PC-3 (cell line): ENCODE data around the gene SEC61B. TPM values are rescaled to one million over a fixed set of nuclear protein-coding genes. Genes with fewer than 3 reads are reported as not detected.

Source experiments
- ATAC-seq: fragments of 200-7000 bp; cut with Tn5 transposase; 2 replicates; pipeline ENCODE4 v1.9.1; 2020; ENCODE audit warnings: mild to moderate bottlenecking, moderate library complexity
- BruUV-seq: library from RNA; stranded (reverse); fragments of 400-500 nt; replicated peaks from 2 replicates; lab custom pipeline; 2021; lab: Mats Ljungman, UMichigan
- CTCF ChIA-PET: fragments of 300-600 bp; sonication (Branson Sonifier 250); formaldehyde crosslinking; loops from one replicate; lab custom pipeline; 2022; ENCODE audit warnings: antibody characterized with exemption; lab: Charles Lee
- POLR2A ChIA-PET: fragments of 300-600 bp; sonication (Branson Sonifier 250); formaldehyde crosslinking; loops from one replicate; lab custom pipeline; 2022; ENCODE audit warnings: antibody characterized with exemption; ENCODE audit not compliant: unreplicated experiment; lab: Charles Lee
- DNase-seq: peaks from one replicate; pipeline ENCODE4 v3.0.0-alpha.2; 2015
- H2AFZ ChIP-seq: fragments of 300-600 bp; sonication (generic); 2 replicates; pipeline ENCODE4 v1.6.0; 2016; ENCODE audit warnings: antibody characterized with exemption, low read length
- H3F3A ChIP-seq: fragments of 300-600 bp; sonication (generic); one replicate; pipeline ENCODE4 v1.6.0; 2017; ENCODE audit warnings: antibody characterized with exemption, low read length, control low read depth, mild to moderate bottlenecking; ENCODE audit not compliant: unreplicated experiment
- H3K27ac ChIP-seq: fragments of 300-600 bp; sonication (generic); 2 replicates; pipeline ENCODE4 v1.5.1; 2016; ENCODE audit warnings: mild to moderate bottlenecking, low read length
- H3K27me3 ChIP-seq: fragments of 300-600 bp; sonication (generic); 2 replicates; pipeline ENCODE4 v1.6.1; 2016; ENCODE audit warnings: low read length, mixed read lengths
- H3K36me3 ChIP-seq: fragments of 300-600 bp; sonication (generic); 2 replicates; pipeline ENCODE4 v1.6.1; 2016; ENCODE audit warnings: low read depth, mixed run types, low read length, mixed read lengths
- H3K4me1 ChIP-seq: fragments of 300-600 bp; sonication (generic); 2 replicates; pipeline ENCODE4 v1.5.1; 2016; ENCODE audit warnings: low read length; ENCODE audit not compliant: insufficient read depth
- H3K4me2 ChIP-seq: fragments of 300-600 bp; sonication (generic); 2 replicates; pipeline ENCODE4 v1.6.0; 2016; ENCODE audit warnings: low read length
- H3K4me3 ChIP-seq: fragments of 300-600 bp; sonication (generic); 2 replicates; pipeline ENCODE4 v1.5.1; 2016; ENCODE audit warnings: mild to moderate bottlenecking, low read length, mixed read lengths
- H3K79me2 ChIP-seq: fragments of 300-600 bp; sonication (generic); 2 replicates; pipeline ENCODE4 v1.6.1; 2017; ENCODE audit warnings: low read length, mixed read lengths
- H3K9ac ChIP-seq: fragments of 300-600 bp; sonication (generic); 2 replicates; pipeline ENCODE4 v1.6.0; 2016; ENCODE audit warnings: mild to moderate bottlenecking, low read length
- H3K9me2 ChIP-seq: fragments of 300-600 bp; sonication (generic); replicated peaks from 2 replicates; pipeline ENCODE4 v1.6.1; 2016; ENCODE audit warnings: mixed run types, low read length, mixed read lengths
- H3K9me3 ChIP-seq: fragments of 300-600 bp; sonication (generic); 2 replicates; pipeline ENCODE4 v1.6.1; 2016; ENCODE audit warnings: low read length, mixed read lengths
- H4K20me1 ChIP-seq: fragments of 300-600 bp; sonication (generic); 2 replicates; pipeline ENCODE4 v1.6.1; 2016; ENCODE audit warnings: low read length, mixed read lengths
- EZH2 ChIP-seq: fragments of 300-600 bp; sonication (generic); IDR thresholded peaks from one replicate; pipeline ENCODE4 v1.6.1; 2017; ENCODE audit warnings: antibody characterized with exemption, mild to moderate bottlenecking, low read length; ENCODE audit not compliant: unreplicated experiment
- EZH2phosphoT487 ChIP-seq: fragments of 300-600 bp; sonication (generic); IDR thresholded peaks from 2 replicates; pipeline ENCODE4 v1.6.1; 2018; ENCODE audit warnings: mild to moderate bottlenecking, antibody characterized with exemption, low read length, borderline replicate concordance
- intact Hi-C: fragments of 100-400 bp; cut with micrococcal nuclease; formaldehyde crosslinking; loops from 2 replicates; pipeline ENCODE4 v1.9.0; 2023
- total RNA-seq: library from RNA; depleted of rRNA; stranded (reverse); fragments of >200 nt; gene quantifications from 2 replicates; pipeline ENCODE4 v1.2.3, GENCODE V29; 2014
- TF ChIP-seq, protein P1 (sequence below): fragments of 300-600 bp; sonication (generic); conservative IDR thresholded peaks from 2 replicates; pipeline ENCODE4 v1.5.1; 2017; ENCODE audit warnings: antibody characterized with exemption, low read depth, mild to moderate bottlenecking, low read length

SEC61B gene
- total RNA-seq, 1 experiment from 2014 or later: 107 TPM

DNA sequence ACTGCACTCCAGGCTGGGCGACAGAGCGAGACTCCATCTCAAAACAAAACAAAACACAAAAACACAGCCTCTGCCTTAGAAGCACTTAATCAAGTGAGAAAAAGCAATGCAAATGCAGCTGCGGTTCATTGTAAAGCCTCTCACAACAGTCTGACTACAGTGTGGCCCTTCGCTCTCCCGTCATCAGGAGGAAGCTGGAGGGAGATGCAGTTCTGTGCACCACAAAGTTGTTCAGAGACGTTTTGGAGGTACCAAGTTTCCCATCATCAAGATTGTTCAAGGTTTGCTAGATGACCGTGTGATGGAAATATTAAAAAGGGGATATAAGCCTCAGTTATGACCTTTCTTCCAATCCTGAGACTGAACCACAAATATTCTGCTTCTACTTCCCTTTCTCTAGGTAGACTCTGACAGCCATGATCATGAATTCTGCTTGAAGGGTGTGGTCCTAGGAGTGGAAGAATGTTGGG, 40.9 kb downstream of the SEC61B start:
- H2AFZ ChIP-seq: no peak overlapping the region
- BruUV-seq: no TSS peak
- no peak for DNase-seq
- H3F3A ChIP-seq: no peaks in the 10 kb centered on the region
- no peaks in the 10 kb centered on the region for H3K27me3 ChIP-seq
- intact Hi-C loops: no loop called here
- TF ChIP-seq EZH2 (no peak), EZH2phosphoT487 (no peak)
- TF ChIP-seq, protein P1, sequence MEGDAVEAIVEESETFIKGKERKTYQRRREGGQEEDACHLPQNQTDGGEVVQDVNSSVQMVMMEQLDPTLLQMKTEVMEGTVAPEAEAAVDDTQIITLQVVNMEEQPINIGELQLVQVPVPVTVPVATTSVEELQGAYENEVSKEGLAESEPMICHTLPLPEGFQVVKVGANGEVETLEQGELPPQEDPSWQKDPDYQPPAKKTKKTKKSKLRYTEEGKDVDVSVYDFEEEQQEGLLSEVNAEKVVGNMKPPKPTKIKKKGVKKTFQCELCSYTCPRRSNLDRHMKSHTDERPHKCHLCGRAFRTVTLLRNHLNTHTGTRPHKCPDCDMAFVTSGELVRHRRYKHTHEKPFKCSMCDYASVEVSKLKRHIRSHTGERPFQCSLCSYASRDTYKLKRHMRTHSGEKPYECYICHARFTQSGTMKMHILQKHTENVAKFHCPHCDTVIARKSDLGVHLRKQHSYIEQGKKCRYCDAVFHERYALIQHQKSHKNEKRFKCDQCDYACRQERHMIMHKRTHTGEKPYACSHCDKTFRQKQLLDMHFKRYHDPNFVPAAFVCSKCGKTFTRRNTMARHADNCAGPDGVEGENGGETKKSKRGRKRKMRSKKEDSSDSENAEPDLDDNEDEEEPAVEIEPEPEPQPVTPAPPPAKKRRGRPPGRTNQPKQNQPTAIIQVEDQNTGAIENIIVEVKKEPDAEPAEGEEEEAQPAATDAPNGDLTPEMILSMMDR: no peak
- POLR2A ChIA-PET: no interaction called here
- H3K4me2 ChIP-seq: no peak overlapping the region
- CTCF ChIA-PET: no interaction called here
- H3K9me2 ChIP-seq: no peaks in the 10 kb centered on the region
- no peak overlapping the region for H3K27ac ChIP-seq
- H3K4me3 ChIP-seq: no peak overlapping the region
- no peak for ATAC-seq
- H3K4me1 ChIP-seq: peaks cover 3% of the 10 kb centered on the region; the same call in 1 of the 2 replicates
- no peaks in the 10 kb centered on the region for H4K20me1 ChIP-seq
- H3K79me2 ChIP-seq: no peaks in the 10 kb centered on the region
- no peaks in the 10 kb centered on the region for H3K9me3 ChIP-seq
- no peak overlapping the region for H3K9ac ChIP-seq
- H3K36me3 ChIP-seq: no peaks in the 10 kb centered on the region

DNA sequence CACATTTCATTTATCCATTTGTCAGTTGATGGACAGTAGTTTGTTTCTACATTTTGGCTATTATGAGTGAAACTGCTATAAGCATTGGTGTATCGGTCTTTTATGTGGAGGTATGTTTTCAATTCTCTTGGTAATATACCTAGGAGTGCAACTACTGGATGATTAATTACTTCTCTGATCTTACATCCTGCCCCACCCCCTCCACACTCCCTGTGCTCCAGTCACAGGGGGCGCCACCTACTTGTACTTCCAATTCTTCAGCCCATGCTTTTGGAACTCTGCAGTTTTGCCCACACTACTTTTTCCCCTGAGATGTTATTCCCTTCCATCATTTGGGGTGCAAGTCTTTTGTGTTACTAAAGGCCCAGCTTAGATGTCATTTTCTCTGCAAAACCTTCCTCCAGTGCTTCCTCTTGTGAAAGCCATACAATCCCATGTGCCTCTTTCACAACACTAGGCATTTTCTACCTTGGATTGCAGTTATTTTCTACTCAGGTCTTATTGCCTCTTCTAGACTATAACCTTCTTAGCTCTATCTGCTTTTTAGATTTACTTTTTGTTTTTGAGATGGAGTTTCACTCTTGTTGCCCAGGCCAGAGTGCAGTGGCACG, 42.1 kb downstream of the SEC61B start:
- no peaks in the 10 kb centered on the region for H3K9me3 ChIP-seq
- H3K27ac ChIP-seq: no peak overlapping the region
- H3K4me2 ChIP-seq: no peak overlapping the region
- POLR2A ChIA-PET: interaction anchor here (0.5 kb wide), 1 partner anchor 10 kb away, joined by 11 read pairs; no protein-coding TSS in a partner anchor
- H3K4me1 ChIP-seq: peaks cover 3% of the 10 kb centered on the region; the same call in 1 of the 2 replicates
- TF ChIP-seq, protein P1: peak; percentile 52
- no peak for TF ChIP-seq EZH2
- H3F3A ChIP-seq: no peaks in the 10 kb centered on the region
- DNase-seq: peak; percentile 28
- H4K20me1 ChIP-seq: no peaks in the 10 kb centered on the region
- ATAC-seq: no peak
- no peaks in the 10 kb centered on the region for H3K36me3 ChIP-seq
- H3K27me3 ChIP-seq: no peaks in the 10 kb centered on the region
- intact Hi-C loops: no loop called here
- no peak overlapping the region for H3K4me3 ChIP-seq
- no peak overlapping the region for H2AFZ ChIP-seq
- CTCF ChIA-PET: no interaction called here
- BruUV-seq: no TSS peak
- no peaks in the 10 kb centered on the region for H3K9me2 ChIP-seq
- H3K79me2 ChIP-seq: no peaks in the 10 kb centered on the region
- H3K9ac ChIP-seq: no peak overlapping the region

DNA sequence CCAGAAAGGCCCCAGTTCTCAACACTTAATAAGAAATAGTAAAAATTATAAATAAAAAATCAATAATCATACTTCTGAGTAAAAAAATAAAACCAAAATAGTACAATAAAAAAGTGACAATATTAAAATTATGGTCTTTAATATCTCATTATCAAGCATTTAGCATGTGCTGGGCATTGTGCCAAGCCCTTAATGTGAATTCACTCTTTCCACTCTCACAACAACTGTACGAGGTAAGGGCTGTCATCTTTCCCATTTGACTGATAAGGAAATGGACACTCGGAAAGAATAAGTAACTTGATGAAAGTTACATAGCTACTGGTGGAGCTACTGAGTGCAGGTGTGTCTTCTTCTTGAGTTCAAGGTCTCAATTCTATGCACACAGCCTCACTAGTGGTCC, 43.6 kb downstream of the SEC61B start:
- H3K79me2 ChIP-seq: no peaks in the 10 kb centered on the region
- DNase-seq (no peak), ATAC-seq (no peak)
- BruUV-seq: no TSS peak
- H3K36me3 ChIP-seq: no peaks in the 10 kb centered on the region
- H3K9me2 ChIP-seq: no peaks in the 10 kb centered on the region
- no peak overlapping the region for H3K9ac ChIP-seq
- no peak overlapping the region for H3K4me2 ChIP-seq
- no peaks in the 10 kb centered on the region for H4K20me1 ChIP-seq
- H3K4me1 ChIP-seq: peaks cover 3% of the 10 kb centered on the region; the same call in 1 of the 2 replicates
- ChIA-PET POLR2A (no interaction called here), CTCF (no interaction called here)
- TF ChIP-seq, protein P1: no peak
- TF ChIP-seq EZH2 (no peak), EZH2phosphoT487 (no peak)
- H3K27ac ChIP-seq: no peak overlapping the region
- no peaks in the 10 kb centered on the region for H3F3A ChIP-seq
- no peak overlapping the region for H3K4me3 ChIP-seq
- intact Hi-C loops: loop anchor here (1.0 to 5.0 kb wide), 2 partner anchors 81 to 747 kb away; no protein-coding TSS in a partner anchor
- no peaks in the 10 kb centered on the region for H3K27me3 ChIP-seq
- no peak overlapping the region for H2AFZ ChIP-seq
- no peaks in the 10 kb centered on the region for H3K9me3 ChIP-seq
